Neuron (in vitro differentiated cells): ENCODE measurements around the gene ADGRL1.

Experiments
- H2AFZ ChIP-seq: one replicate; pipeline ENCODE4 v1.6.1; 2013; ENCODE audit warnings: low read depth, mild to moderate bottlenecking, inconsistent platforms, low read length, moderate library complexity
- H3K27me3 ChIP-seq: one replicate; pipeline ENCODE4 v1.6.1; 2013; ENCODE audit warnings: low read length; ENCODE audit not compliant: insufficient read depth
- H3K36me3 ChIP-seq: one replicate; pipeline ENCODE4 v1.6.1; 2013; ENCODE audit warnings: low read length; ENCODE audit not compliant: insufficient read depth
- H3K4me1 ChIP-seq: one replicate; pipeline ENCODE4 v1.6.1; 2013; ENCODE audit warnings: low read length; ENCODE audit not compliant: insufficient read depth
- H3K4me3 ChIP-seq: 2 replicates; pipeline ENCODE4 v1.5.1; 2013; ENCODE audit warnings: mild to moderate bottlenecking, low read length, moderate library complexity
- H3K9me3 ChIP-seq: one replicate; pipeline ENCODE4 v1.6.1; 2013; ENCODE audit warnings: low read length

Gene ADGRL1

GRCh38 chr19:14174883-14175282, 31.1 kb downstream of the ADGRL1 start:
- H3K4me1 ChIP-seq = no peaks in the 10 kb centered on the region
- peaks cover 5% of the 10 kb centered on the region for H3K9me3 ChIP-seq
- no peaks in the 10 kb centered on the region for H3K27me3 ChIP-seq
- H2AFZ ChIP-seq = no peak overlapping the region
- H3K36me3 ChIP-seq = peaks cover 18% of the 10 kb centered on the region
- H3K4me3 ChIP-seq = no peak overlapping the region

GRCh38 chr19:14168993-14169392, 37.0 kb downstream of the ADGRL1 start:
- Histone ChIP-seq H3K36me3 (peaks cover 19% of the 10 kb centered on the region), H3K4me3 (no peak overlapping the region), H3K27me3 (no peaks in the 10 kb centered on the region), H3K4me1 (peaks cover 3% of the 10 kb centered on the region), H2AFZ (no peak overlapping the region), H3K9me3 (peaks cover 6% of the 10 kb centered on the region)

GRCh38 chr19:14168259-14168972, 37.6 kb downstream of the ADGRL1 start:
- Histone ChIP-seq H3K27me3 (no peaks in the 10 kb centered on the region), H3K4me1 (peaks cover 3% of the 10 kb centered on the region), H3K4me3 (no peak overlapping the region), H3K36me3 (peaks cover 19% of the 10 kb centered on the region), H3K9me3 (peaks cover 6% of the 10 kb centered on the region), H2AFZ (no peak overlapping the region)

- Histone ChIP-seq H3K36me3 (peaks cover 23% of the 10 kb centered on the region), H2AFZ (no peak overlapping the region), H3K9me3 (peaks cover 11% of the 10 kb centered on the region), H3K27me3 (no peaks in the 10 kb centered on the region), H3K4me1 (peaks cover 3% of the 10 kb centered on the region), H3K4me3 (no peak overlapping the region)
Measured at GRCh38 chr19:14167576-14168138, 38.3 kb downstream of the ADGRL1 start.

GRCh38 chr19:14166999-14167575, 38.9 kb downstream of the ADGRL1 start:
- no peaks in the 10 kb centered on the region for H3K27me3 ChIP-seq
- no peak overlapping the region for H2AFZ ChIP-seq
- peaks cover 12% of the 10 kb centered on the region for H3K9me3 ChIP-seq
- no peak overlapping the region for H3K4me3 ChIP-seq
- peaks cover 24% of the 10 kb centered on the region for H3K36me3 ChIP-seq
- H3K4me1 ChIP-seq = peaks cover 3% of the 10 kb centered on the region

- H3K27me3 ChIP-seq = no peaks in the 10 kb centered on the region
- H2AFZ ChIP-seq = no peak overlapping the region
- H3K4me1 ChIP-seq = peaks cover 3% of the 10 kb centered on the region
- H3K4me3 ChIP-seq = no peak overlapping the region
- peaks cover 19% of the 10 kb centered on the region for H3K36me3 ChIP-seq
- H3K9me3 ChIP-seq = peaks cover 12% of the 10 kb centered on the region
Measured at GRCh38 chr19:14165990-14166830, 39.8 kb downstream of the ADGRL1 start.

GRCh38 chr19:14164724-14165493, 41.1 kb downstream of the ADGRL1 start:
- Histone ChIP-seq H3K4me1 (peaks cover 3% of the 10 kb centered on the region), H3K27me3 (no peaks in the 10 kb centered on the region), H3K9me3 (peaks cover 8% of the 10 kb centered on the region), H2AFZ (no peak overlapping the region), H3K4me3 (no peak overlapping the region), H3K36me3 (peaks cover 11% of the 10 kb centered on the region)

- H2AFZ ChIP-seq = no peak overlapping the region
- no peak overlapping the region for H3K4me3 ChIP-seq
- H3K27me3 ChIP-seq = no peaks in the 10 kb centered on the region
- peaks cover 7% of the 10 kb centered on the region for H3K9me3 ChIP-seq
- peaks cover 3% of the 10 kb centered on the region for H3K4me1 ChIP-seq
- peaks cover 7% of the 10 kb centered on the region for H3K36me3 ChIP-seq
Measured at GRCh38 chr19:14164082-14164481, 41.9 kb downstream of the ADGRL1 start.

- Histone ChIP-seq H3K27me3 (no peaks in the 10 kb centered on the region), H3K4me3 (no peak overlapping the region), H3K9me3 (peaks cover 7% of the 10 kb centered on the region), H3K36me3 (peaks cover 16% of the 10 kb centered on the region), H3K4me1 (peaks cover 3% of the 10 kb centered on the region), H2AFZ (no peak overlapping the region)
Measured at GRCh38 chr19:14162871-14163297, 43.1 kb downstream of the ADGRL1 start.

- Histone ChIP-seq H2AFZ (no peak overlapping the region), H3K9me3 (peaks cover 7% of the 10 kb centered on the region), H3K4me1 (peaks cover 3% of the 10 kb centered on the region), H3K4me3 (no peak overlapping the region), H3K36me3 (peaks cover 30% of the 10 kb centered on the region), H3K27me3 (no peaks in the 10 kb centered on the region)
Measured at GRCh38 chr19:14161305-14161704, 44.7 kb downstream of the ADGRL1 start.

GRCh38 chr19:14160017-14160703, 45.8 kb downstream of the ADGRL1 start:
- H3K9me3 ChIP-seq = peaks cover 7% of the 10 kb centered on the region
- H3K4me3 ChIP-seq = no peak overlapping the region
- H3K4me1 ChIP-seq = peaks cover 3% of the 10 kb centered on the region
- H3K27me3 ChIP-seq = no peaks in the 10 kb centered on the region
- H3K36me3 ChIP-seq = peaks cover 39% of the 10 kb centered on the region
- no peak overlapping the region for H2AFZ ChIP-seq

- Histone ChIP-seq H3K4me3 (no peak overlapping the region), H2AFZ (no peak overlapping the region), H3K4me1 (no peaks in the 10 kb centered on the region), H3K9me3 (peaks cover 7% of the 10 kb centered on the region), H3K36me3 (peaks cover 43% of the 10 kb centered on the region), H3K27me3 (no peaks in the 10 kb centered on the region)
Measured at GRCh38 chr19:14159059-14159458, 46.9 kb downstream of the ADGRL1 start.
